ENCODE measurements around the gene MYL6. TPM values are rescaled to one million over a fixed set of nuclear protein-coding genes. Genes with fewer than 3 reads are reported as not detected.

The MYL6 gene
- total and polyA plus RNA-seq, 2 donors (not counting 3 experiments of a cell fraction or from before 2014, with no cell fraction given) = 2,543 to 8,470 TPM

DNA sequence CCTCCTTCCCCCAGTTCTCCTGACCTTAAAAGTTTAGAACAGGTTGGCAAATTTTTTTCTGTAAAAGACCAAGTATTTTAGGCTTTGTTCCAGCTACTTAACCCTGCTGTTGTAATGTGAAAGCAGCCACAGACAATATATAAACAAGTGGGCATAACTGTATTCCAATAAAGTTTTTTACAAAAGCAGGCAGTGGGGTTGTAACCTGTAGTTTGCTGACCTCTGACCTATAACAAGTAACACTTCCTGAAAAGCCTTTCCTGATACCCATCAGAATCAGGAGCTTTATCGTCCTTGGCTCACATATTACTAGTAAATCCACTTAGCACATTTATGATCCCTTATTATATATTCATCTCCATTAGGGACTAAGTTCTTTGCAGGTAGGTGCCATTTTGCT is 44.2 kb downstream of the MYL6 start:
- Histone ChIP-seq H3K9me3 (replicated peaks; ENCODE audit: control insufficient read depth, insufficient read depth, low read length) (no peaks in the 10 kb centered on the region), H3K4me2 (ENCODE audit: insufficient read depth, low read length) (peak overlapping the region; percentile 19), H3K79me2 (ENCODE audit: control insufficient read depth, insufficient read depth, low read length) (no peaks in the 10 kb centered on the region), H3K36me3 (ENCODE audit: control insufficient read depth in 2 of 2, extremely low read depth in 1 of 2, insufficient read depth in 2 of 2, low read length in 2 of 2) (peaks cover 6 to 20% of the 10 kb centered on the region in 2 experiments), H2AFZ (ENCODE audit: low read depth, low read length) (no peak overlapping the region), H4K20me1 (replicated peaks; ENCODE audit: control insufficient read depth, extremely low read depth, insufficient read depth, low read length) (no peaks in the 10 kb centered on the region), H3K27ac (ENCODE audit: insufficient read depth, low read depth, low read length) (no peak overlapping the region), H3K9ac (replicated peaks; ENCODE audit: extremely low read depth, insufficient read depth, low read length) (no peak overlapping the region), H3K9me1 (replicated peaks; ENCODE audit: control insufficient read depth, extremely low read depth, insufficient read depth, low read length) (no peaks in the 10 kb centered on the region), H3K4me3 (replicated peaks in 1 of 3; ENCODE audit: insufficient read depth in 1 of 3, low read depth in 1 of 3, low read length in 3 of 3) (no peak overlapping the region), H3K27me3 (ENCODE audit: control insufficient read depth in 2 of 2, insufficient read depth in 2 of 2, low read length in 2 of 2) (no peaks in the 10 kb centered on the region), H3K4me1 (ENCODE audit: control insufficient read depth, extremely low read depth, insufficient read depth, low read length) (peaks cover 35% of the 10 kb centered on the region)
- CTCF ChIA-PET = interaction anchor here (0.8 to 8.5 kb wide), 5 partner anchors 10 to 56 kb away, joined by 3 to 54 read pairs (median 3); partner anchors contain the start of genes ANKRD52, RNF41 and SMARCC2
- TF ChIP-seq POLR2A (IDR thresholded peaks at IDR 0.05; ENCODE audit: low read depth, low read length) (no peak), JUN (IDR thresholded peaks at IDR 0.05; ENCODE audit: borderline replicate concordance, insufficient read depth, insufficient read length, low read depth) (no peak), FOS (IDR thresholded peaks at IDR 0.05; ENCODE audit: borderline replicate concordance, insufficient read depth, low read length) (no peak), MYC (IDR thresholded peaks at IDR 0.05; ENCODE audit: low read depth, low read length) (no peak), POLR2AphosphoS5 (IDR thresholded peaks at IDR 0.05; ENCODE audit: insufficient read depth, low read depth, low read length) (no peak), EZH2 (IDR thresholded peaks at IDR 0.05; ENCODE audit: borderline replicate concordance, low read depth, low read length, severe bottlenecking) (no peak), GATA2 (IDR thresholded peaks at IDR 0.05; ENCODE audit: insufficient read depth, insufficient read length, low read depth, low read length) (no peak)
- TF ChIP-seq, protein P1, sequence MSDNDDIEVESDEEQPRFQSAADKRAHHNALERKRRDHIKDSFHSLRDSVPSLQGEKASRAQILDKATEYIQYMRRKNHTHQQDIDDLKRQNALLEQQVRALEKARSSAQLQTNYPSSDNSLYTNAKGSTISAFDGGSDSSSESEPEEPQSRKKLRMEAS (IDR thresholded peaks at IDR 0.05; ENCODE audit: insufficient read depth, insufficient read length) = no peak
- TF ChIP-seq, protein P2, sequence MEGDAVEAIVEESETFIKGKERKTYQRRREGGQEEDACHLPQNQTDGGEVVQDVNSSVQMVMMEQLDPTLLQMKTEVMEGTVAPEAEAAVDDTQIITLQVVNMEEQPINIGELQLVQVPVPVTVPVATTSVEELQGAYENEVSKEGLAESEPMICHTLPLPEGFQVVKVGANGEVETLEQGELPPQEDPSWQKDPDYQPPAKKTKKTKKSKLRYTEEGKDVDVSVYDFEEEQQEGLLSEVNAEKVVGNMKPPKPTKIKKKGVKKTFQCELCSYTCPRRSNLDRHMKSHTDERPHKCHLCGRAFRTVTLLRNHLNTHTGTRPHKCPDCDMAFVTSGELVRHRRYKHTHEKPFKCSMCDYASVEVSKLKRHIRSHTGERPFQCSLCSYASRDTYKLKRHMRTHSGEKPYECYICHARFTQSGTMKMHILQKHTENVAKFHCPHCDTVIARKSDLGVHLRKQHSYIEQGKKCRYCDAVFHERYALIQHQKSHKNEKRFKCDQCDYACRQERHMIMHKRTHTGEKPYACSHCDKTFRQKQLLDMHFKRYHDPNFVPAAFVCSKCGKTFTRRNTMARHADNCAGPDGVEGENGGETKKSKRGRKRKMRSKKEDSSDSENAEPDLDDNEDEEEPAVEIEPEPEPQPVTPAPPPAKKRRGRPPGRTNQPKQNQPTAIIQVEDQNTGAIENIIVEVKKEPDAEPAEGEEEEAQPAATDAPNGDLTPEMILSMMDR (IDR thresholded peaks at IDR 0.05; ENCODE audit: extremely low read depth in 1 of 2, insufficient read depth in 1 of 2, low read depth in 1 of 2, low read length in 2 of 2) = no peak
- DNase-seq (ENCODE audit: low read depth, low spot score) (peak; percentile 41), FAIRE-seq (no peak)
- intact Hi-C loops (cut with micrococcal nuclease) = no loop called here
- no TSS peak for BruUV-seq (replicated peaks)
- dilution Hi-C loops (cut with MboI; ENCODE audit: extremely low pct_ligation_motif_present, low sequenced_read_pairs) = no loop called here
- POLR2A ChIA-PET = interaction anchor here (2.3 kb wide), 1 partner anchor 19 kb away, joined by 10 read pairs; the partner anchor contains the start of gene RNF41
